ENCODE measurements around the gene COX17. TPM values are rescaled to one million over a fixed set of nuclear protein-coding genes. Genes with fewer than 3 reads are reported as not detected.

COX17 gene
- total and polyA plus RNA-seq, 2 of the 13 experiments (the other 11 are each of a cell fraction or from before 2014, with no cell fraction given) = 41.4 to 51.0 TPM

DNA sequence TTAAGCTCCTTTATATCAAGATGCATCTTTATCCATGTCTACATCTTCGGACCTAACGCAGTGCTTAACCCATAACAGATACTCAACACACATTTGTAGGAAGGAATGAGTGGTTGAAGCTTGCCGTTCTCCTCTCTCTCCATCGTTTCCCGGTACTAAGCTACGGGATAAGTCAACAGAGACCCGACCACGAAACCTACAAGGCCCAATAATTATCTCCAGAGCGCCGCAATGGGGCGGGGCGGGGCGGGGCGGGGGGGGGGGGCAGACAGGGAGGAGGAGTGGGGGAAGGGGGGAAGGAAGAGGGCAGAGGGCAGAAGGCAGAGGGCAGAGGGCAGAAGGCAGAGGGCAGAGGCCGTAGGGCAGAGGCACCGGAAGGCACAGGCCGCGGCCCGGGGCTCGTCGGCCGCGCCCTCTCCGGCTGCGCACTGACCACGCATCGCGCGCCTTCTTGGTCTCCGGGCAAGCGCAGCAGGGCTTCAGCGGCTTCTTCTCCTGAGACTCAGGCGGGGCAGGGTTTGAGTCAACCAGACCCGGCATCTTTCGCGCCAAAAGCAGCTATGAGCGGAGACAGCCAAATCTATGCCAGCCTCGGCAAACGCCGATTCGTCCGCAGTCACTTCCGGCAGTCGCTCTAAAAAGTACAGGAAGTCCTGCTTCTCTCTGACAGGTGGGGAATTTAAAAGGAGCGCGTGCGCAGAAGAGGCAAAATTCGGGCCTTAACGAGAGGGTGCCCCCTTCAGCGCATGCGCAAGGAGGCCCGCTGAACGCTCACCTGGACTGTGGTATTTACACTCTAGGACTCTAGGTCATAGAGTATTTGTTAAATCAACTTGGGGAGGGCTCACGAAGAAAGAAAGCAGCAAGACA, at the start of gene COX17 (continued):
- TF ChIP-seq ZNF574 (CRISPR knock-in tag; IDR thresholded peaks at IDR 0.05) (peak; percentile 99), ZNF782 (CRISPR knock-in tag; IDR thresholded peaks at IDR 0.05; ENCODE audit: borderline replicate concordance) (peak; percentile 75; the same call in 1 of the 2 replicates), ZNF12 (CRISPR knock-in tag; IDR thresholded peaks at IDR 0.05) (no peak), PHF8 (CRISPR knock-in tag; IDR thresholded peaks at IDR 0.05) (peak; percentile 94), ZNF543 (CRISPR knock-in tag; IDR thresholded peaks at IDR 0.05) (peak; percentile 78), ZNF350 (CRISPR knock-in tag; IDR thresholded peaks at IDR 0.05; ENCODE audit: borderline replicate concordance, low read depth) (peak; percentile 78; the same call in 1 of the 2 replicates), HNRNPLL (IDR thresholded peaks at IDR 0.05; ENCODE audit: low read depth, low read length, poor library complexity, severe bottlenecking) (peak; percentile 65), NR2C2 (CRISPR knock-in tag; IDR thresholded peaks at IDR 0.05; ENCODE audit: borderline replicate concordance) (peak; percentile 98), ZNF703 (CRISPR knock-in tag; IDR thresholded peaks at IDR 0.05; ENCODE audit: borderline replicate concordance) (no peak)
- TF ChIP-seq, protein P1, sequence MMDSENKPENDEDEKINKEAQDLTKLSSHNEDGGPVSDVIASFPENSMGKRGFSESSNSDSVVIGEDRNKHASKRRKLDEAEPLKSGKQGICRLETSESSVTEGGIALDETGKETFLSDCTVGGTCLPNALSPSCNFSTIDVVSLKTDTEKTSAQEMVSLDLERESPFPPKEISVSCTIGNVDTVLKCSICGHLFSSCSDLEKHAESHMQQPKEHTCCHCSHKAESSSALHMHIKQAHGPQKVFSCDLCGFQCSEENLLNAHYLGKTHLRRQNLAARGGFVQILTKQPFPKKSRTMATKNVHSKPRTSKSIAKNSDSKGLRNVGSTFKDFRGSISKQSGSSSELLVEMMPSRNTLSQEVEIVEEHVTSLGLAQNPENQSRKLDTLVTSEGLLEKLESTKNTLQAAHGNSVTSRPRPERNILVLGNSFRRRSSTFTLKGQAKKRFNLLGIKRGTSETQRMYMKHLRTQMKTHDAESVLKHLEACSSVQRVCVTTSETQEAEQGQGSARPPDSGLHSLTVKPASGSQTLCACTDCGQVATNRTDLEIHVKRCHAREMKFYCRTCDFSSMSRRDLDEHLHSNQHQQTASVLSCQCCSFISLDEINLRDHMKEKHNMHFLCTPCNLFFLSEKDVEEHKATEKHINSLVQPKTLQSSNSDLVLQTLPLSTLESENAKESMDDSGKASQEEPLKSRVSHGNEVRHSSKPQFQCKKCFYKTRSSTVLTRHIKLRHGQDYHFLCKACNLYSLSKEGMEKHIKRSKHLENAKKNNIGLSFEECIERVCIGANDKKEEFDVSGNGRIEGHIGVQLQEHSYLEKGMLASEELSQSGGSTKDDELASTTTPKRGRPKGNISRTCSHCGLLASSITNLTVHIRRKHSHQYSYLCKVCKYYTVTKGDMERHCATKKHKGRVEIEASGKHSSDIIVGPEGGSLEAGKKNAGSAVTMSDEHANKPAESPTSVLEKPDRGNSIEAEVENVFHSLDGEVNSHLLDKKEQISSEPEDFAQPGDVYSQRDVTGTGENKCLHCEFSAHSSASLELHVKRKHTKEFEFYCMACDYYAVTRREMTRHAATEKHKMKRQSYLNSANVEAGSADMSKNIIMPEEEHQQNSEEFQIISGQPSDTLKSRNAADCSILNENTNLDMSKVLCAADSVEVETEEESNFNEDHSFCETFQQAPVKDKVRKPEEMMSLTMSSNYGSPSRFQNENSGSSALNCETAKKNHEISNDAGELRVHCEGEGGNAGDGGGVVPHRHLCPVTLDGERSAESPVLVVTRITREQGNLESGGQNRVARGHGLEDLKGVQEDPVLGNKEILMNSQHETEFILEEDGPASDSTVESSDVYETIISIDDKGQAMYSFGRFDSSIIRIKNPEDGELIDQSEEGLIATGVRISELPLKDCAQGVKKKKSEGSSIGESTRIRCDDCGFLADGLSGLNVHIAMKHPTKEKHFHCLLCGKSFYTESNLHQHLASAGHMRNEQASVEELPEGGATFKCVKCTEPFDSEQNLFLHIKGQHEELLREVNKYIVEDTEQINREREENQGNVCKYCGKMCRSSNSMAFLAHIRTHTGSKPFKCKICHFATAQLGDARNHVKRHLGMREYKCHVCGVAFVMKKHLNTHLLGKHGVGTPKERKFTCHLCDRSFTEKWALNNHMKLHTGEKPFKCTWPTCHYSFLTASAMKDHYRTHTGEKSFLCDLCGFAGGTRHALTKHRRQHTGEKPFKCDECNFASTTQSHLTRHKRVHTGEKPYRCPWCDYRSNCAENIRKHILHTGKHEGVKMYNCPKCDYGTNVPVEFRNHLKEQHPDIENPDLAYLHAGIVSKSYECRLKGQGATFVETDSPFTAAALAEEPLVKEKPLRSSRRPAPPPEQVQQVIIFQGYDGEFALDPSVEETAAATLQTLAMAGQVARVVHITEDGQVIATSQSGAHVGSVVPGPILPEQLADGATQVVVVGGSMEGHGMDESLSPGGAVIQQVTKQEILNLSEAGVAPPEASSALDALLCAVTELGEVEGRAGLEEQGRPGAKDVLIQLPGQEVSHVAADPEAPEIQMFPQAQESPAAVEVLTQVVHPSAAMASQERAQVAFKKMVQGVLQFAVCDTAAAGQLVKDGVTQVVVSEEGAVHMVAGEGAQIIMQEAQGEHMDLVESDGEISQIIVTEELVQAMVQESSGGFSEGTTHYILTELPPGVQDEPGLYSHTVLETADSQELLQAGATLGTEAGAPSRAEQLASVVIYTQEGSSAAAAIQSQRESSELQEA (CRISPR knock-in tag; IDR thresholded peaks at IDR 0.05; ENCODE audit: not compliant biosample characterization) = peak; percentile 53
- TF ChIP-seq, protein P2, sequence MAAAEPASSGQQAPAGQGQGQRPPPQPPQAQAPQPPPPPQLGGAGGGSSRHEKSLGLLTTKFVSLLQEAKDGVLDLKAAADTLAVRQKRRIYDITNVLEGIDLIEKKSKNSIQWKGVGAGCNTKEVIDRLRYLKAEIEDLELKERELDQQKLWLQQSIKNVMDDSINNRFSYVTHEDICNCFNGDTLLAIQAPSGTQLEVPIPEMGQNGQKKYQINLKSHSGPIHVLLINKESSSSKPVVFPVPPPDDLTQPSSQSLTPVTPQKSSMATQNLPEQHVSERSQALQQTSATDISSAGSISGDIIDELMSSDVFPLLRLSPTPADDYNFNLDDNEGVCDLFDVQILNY (CRISPR knock-in tag; conservative IDR thresholded peaks at IDR 0.05) = peak; percentile 60; the same call in 1 of the 2 replicates
- TF ChIP-seq, protein P3, sequence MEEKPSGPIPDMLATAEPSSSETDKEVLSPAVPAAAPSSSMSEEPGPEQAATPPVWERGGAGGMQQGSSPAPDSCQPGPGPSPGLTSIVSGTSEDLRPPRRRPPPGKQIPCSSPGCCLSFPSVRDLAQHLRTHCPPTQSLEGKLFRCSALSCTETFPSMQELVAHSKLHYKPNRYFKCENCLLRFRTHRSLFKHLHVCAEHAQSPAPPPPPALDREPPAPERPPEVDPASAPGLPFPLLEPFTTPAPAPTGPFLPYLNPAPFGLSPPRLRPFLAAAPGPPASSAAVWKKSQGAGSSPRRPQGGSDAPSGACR (CRISPR knock-in tag; IDR thresholded peaks at IDR 0.05) = peak; percentile 58; the same call in 1 of the 2 replicates
